ENCODE results near the gene CD3G.
"Not testable (repeated sequence)": the region's sequence is repeated elsewhere in the genome, so short reads cannot be mapped to it uniquely, and the experiment has no call there.

CD3G gene

GRCh38 chr11:118305726-118306125 is 38.4 kb upstream of the CD3G start:
- H3K4me3 ChIP-seq (ENCODE audit: control insufficient read depth, low read depth, low read length), result no peak overlapping the region
- TF ChIP-seq, protein P1, sequence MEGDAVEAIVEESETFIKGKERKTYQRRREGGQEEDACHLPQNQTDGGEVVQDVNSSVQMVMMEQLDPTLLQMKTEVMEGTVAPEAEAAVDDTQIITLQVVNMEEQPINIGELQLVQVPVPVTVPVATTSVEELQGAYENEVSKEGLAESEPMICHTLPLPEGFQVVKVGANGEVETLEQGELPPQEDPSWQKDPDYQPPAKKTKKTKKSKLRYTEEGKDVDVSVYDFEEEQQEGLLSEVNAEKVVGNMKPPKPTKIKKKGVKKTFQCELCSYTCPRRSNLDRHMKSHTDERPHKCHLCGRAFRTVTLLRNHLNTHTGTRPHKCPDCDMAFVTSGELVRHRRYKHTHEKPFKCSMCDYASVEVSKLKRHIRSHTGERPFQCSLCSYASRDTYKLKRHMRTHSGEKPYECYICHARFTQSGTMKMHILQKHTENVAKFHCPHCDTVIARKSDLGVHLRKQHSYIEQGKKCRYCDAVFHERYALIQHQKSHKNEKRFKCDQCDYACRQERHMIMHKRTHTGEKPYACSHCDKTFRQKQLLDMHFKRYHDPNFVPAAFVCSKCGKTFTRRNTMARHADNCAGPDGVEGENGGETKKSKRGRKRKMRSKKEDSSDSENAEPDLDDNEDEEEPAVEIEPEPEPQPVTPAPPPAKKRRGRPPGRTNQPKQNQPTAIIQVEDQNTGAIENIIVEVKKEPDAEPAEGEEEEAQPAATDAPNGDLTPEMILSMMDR (IDR thresholded peaks at IDR 0.05; ENCODE audit: control insufficient read depth, insufficient read depth, low read depth, low read length, missing control alignments), result no peak
- no peak for DNase-seq (ENCODE audit: low read depth)

GRCh38 chr11:118306556-118306955 is 37.6 kb upstream of the CD3G start:
- TF ChIP-seq, protein P1 (IDR thresholded peaks at IDR 0.05; ENCODE audit: control insufficient read depth, insufficient read depth, low read depth, low read length, missing control alignments), result no peak
- H3K4me3 ChIP-seq (ENCODE audit: control insufficient read depth, low read depth, low read length), result no peak overlapping the region
- no peak for DNase-seq (ENCODE audit: low read depth)

DNA sequence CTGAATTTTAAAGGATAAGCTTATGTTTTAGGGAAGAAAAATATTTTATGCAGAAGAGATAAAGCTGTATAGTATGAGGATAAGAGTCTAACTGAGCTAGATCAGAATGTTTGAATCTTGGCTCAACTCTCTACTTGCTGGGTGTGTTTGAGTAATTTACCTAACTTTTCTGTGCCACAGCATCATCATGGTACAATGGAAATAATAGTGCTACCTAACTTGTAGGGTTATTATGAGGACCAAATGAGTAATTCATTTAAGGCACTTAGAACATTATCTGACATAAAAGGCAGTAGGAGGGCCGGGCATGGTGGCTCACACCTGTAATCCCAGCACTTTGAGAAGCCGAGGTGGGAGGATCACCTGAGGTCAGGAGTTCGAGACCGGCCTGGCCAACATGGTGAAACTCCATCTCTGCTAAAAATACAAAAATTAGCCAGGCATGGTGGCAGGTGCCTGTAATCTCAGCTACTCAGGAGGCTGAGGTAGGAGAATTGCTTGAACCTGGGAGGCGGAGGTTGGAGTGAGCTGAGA is 35.1 kb upstream of the CD3G start:
- not testable (repeated sequence) for H3K4me3 ChIP-seq (ENCODE audit: control insufficient read depth, low read depth, low read length); DNase-seq (ENCODE audit: low read depth)

DNA sequence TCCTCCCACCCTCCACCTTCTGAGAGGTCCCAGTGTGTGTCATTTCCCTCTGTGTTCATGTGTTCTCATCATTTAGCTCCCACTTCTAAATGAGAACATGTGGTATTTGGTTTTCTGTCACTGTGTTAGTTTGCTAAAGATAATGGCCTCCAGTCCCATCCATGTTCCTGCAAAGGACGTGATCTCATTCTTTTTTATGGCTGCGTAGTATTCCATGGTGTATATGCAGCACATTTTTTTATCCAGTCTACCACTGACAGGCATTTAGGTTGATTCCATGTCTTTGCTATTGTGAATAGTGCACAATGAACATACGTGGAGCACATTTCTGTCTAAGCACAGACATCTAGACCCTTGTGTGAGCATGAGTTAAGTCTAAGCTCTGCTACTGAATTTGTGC is 33.9 kb upstream of the CD3G start:
- DNase-seq (ENCODE audit: low read depth), result no peak
- TF ChIP-seq, protein P1 (IDR thresholded peaks at IDR 0.05; ENCODE audit: control insufficient read depth, insufficient read depth, low read depth, low read length, missing control alignments), result no peak
- H3K4me3 ChIP-seq (ENCODE audit: control insufficient read depth, low read depth, low read length), result no peak overlapping the region

DNA sequence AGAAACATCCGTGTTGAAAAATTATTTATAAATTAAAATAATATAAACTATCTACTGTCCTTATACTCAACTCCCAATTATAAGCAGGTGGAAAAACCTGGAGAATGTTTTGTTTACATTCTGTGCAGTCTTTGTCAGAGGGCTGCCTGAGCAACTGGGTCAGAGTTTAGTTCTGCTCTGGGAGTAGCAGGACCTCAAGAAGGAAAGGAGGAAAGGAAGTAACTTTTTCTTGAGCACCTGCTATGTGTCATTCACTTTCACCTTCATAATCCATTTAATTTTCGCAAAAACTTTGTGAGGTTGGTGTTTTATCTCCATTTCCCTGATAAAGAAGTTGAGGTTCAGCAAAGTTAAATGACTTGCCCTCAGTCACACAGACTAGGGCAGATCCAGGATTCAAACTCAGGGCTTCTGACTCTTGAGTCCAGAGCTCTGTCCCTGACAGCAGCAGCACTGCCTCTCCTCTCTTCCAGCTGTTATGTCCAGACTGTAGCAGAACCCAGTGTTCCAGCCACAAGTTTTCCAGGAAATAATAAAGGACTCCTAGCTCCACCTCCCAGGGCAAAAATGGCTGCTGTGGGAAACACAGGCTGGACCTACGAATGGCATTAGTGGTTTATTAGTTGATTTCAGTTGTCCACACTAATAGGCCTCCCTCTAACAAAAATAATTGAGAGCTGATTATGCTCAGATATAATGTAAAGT is 33.2 kb upstream of the CD3G start:
- no peak overlapping the region for H3K4me3 ChIP-seq (ENCODE audit: control insufficient read depth, low read depth, low read length)
- TF ChIP-seq, protein P1 (IDR thresholded peaks at IDR 0.05; ENCODE audit: control insufficient read depth, insufficient read depth, low read depth, low read length, missing control alignments), result no peak
- DNase-seq (ENCODE audit: low read depth), result no peak

GRCh38 chr11:118311518-118311917 is 32.6 kb upstream of the CD3G start:
- H3K4me3 ChIP-seq (ENCODE audit: control insufficient read depth, low read depth, low read length), result no peak overlapping the region
- no peak for DNase-seq (ENCODE audit: low read depth)
- TF ChIP-seq, protein P1 (IDR thresholded peaks at IDR 0.05; ENCODE audit: control insufficient read depth, insufficient read depth, low read depth, low read length, missing control alignments), result no peak

DNA sequence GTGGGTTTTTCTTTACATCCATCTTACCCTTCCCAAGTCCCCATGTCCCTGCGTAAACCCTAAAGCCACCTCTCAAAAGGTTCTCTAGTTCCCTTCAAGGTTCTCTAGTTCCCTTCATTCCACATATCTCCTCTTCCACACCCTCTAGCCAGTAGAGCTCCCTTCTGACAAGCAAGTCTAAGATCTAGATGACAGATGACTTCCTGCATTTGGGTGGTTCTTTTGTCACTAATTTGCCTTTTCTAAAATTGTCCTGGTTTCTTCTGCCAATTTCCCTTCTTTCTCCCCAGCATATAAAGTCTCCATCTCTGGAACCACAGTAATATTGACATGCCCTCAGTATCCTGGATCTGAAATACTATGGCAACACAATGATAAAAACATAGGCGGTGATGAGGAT is 31.8 kb upstream of the CD3G start:
- no peak for DNase-seq (ENCODE audit: low read depth)
- H3K4me3 ChIP-seq (ENCODE audit: control insufficient read depth, low read depth, low read length), result no peak overlapping the region
- TF ChIP-seq, protein P1 (IDR thresholded peaks at IDR 0.05; ENCODE audit: control insufficient read depth, insufficient read depth, low read depth, low read length, missing control alignments), result no peak
